Measurements from ENCODE around the gene CCNJL.
A peak's percentile ranks its signal among the peaks of the same experiment; 100 is the strongest.

Gene CCNJL

DNA sequence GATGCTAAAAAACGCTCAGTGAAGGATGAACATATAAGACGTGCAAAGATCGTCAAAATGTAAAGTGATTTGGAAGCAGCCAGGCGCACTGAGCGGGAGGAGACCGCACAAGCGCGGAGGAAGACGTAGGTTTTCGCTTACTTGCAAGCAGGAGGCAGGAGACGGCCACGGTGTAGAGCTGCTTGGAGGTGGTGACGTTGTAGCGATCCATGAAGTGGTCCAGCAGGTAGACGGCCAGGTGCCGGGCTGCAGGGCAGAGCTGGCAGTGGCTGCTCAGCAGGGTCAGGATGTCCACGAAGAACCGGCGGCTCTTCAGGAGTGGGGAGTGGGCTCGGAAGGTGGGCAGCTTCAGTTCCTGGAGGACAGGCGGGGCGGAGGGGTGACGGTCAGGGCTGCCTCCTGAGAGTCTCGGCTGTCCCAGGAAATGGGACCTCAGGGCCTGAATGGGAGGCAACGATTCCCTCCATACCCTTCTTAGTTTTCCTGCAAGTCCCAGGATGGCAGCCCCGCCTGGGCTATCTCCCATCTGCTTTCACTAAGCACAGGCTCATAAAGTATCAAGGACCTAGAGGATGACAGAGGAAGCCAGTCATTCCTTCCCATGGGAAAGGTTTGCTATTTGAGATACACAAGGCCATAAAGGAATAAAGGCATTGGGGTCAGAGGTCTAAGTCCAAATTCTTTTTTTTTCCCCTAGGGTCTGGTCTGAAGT lies 31.8 kb downstream of the CCNJL start:
- DNase-seq = no peak
- no peak overlapping the region for H3K4me3 ChIP-seq (ENCODE audit: low read depth, low read length)
- TF ChIP-seq, protein P1, sequence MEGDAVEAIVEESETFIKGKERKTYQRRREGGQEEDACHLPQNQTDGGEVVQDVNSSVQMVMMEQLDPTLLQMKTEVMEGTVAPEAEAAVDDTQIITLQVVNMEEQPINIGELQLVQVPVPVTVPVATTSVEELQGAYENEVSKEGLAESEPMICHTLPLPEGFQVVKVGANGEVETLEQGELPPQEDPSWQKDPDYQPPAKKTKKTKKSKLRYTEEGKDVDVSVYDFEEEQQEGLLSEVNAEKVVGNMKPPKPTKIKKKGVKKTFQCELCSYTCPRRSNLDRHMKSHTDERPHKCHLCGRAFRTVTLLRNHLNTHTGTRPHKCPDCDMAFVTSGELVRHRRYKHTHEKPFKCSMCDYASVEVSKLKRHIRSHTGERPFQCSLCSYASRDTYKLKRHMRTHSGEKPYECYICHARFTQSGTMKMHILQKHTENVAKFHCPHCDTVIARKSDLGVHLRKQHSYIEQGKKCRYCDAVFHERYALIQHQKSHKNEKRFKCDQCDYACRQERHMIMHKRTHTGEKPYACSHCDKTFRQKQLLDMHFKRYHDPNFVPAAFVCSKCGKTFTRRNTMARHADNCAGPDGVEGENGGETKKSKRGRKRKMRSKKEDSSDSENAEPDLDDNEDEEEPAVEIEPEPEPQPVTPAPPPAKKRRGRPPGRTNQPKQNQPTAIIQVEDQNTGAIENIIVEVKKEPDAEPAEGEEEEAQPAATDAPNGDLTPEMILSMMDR (IDR thresholded peaks at IDR 0.05; ENCODE audit: low read depth, low read length) = no peak
- no peaks in the 10 kb centered on the region for H3K27me3 ChIP-seq (ENCODE audit: insufficient read depth, low read depth, severe bottlenecking)
- no peaks in the 10 kb centered on the region; the same call in 1 of the 2 replicates for H3K36me3 ChIP-seq
- no peaks in the 10 kb centered on the region for H3K9me3 ChIP-seq (ENCODE audit: severe bottlenecking)
- peak overlapping the region; percentile 72 for H3K27ac ChIP-seq

DNA sequence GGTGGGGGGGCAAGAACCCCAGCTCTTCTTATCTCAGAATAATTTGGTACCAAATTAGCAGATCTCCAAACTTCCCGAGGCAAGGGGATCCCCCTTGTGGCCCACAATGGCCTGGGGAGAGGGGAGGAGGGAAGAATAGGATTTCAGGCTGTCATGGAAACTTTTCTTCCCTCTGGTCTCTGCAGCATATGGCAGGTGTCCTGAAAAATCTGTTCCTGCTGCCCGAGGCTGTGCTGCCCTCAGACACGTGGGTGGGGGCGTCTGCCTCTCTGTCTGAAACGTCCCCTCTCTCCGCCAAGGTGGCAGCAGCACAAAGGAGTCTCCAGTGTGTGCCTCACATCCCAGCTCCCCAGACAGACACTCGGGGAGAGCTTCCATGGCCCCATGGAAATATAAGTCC lies 34.0 kb downstream of the CCNJL start:
- DNase-seq = peak; percentile 79
- TF ChIP-seq, protein P1 (IDR thresholded peaks at IDR 0.05; ENCODE audit: low read depth, low read length) = no peak
- H3K27ac ChIP-seq = peak overlapping the region; percentile 72
- H3K36me3 ChIP-seq = no peaks in the 10 kb centered on the region; the same call in 1 of the 2 replicates
- no peak overlapping the region for H3K4me3 ChIP-seq (ENCODE audit: low read depth, low read length)
- H3K9me3 ChIP-seq (ENCODE audit: severe bottlenecking) = no peaks in the 10 kb centered on the region
- no peaks in the 10 kb centered on the region for H3K27me3 ChIP-seq (ENCODE audit: insufficient read depth, low read depth, severe bottlenecking)

DNA sequence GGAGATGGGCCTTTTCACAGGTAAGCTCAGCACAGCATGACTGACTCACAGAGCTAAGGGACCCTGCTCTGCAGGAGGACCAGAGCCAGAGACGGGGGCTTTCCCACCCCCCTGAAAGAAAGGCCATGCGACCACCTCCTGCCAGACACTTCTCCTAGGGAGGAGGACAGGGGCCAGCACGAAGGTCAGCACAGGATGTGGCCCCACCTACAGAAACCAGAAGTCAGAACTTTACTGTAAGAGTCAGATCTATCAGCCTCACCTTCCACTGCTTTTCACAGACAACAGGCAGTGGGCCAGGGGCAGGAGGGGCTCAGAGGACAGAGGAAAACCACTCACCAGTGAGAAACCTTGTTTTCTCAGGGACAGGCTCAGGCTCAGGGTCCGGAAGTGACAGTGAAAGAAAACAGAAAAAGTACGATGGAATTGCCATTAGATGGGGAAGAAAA lies 37.9 kb downstream of the CCNJL start:
- Histone ChIP-seq H3K27me3 (ENCODE audit: insufficient read depth, low read depth, severe bottlenecking) (no peaks in the 10 kb centered on the region), H3K9me3 (ENCODE audit: severe bottlenecking) (no peaks in the 10 kb centered on the region), H3K27ac (no peak overlapping the region), H3K36me3 (no peaks in the 10 kb centered on the region; the same call in 1 of the 2 replicates), H3K4me3 (ENCODE audit: low read depth, low read length) (no peak overlapping the region)
- TF ChIP-seq, protein P1 (IDR thresholded peaks at IDR 0.05; ENCODE audit: low read depth, low read length) = no peak
- DNase-seq = no peak

DNA sequence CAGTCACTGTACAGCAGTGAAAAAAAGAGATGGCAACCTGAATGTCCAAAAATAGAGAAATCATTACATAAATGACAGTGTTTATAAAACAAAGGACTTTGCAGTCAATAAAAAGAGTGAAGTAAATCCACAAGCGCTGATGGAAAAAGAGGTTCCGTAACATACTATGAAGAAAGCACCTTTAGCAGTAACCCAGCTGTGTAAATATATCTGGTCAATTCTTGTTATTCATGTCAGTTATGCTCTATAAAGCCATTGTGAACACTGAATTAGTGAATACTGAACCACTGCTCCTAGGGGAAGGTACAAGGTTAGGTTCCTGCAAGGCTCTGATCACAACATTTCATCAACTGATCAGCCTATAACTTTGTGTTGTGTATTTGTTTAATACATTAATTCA lies 39.5 kb downstream of the CCNJL start:
- H3K9me3 ChIP-seq (ENCODE audit: severe bottlenecking) = no peaks in the 10 kb centered on the region
- TF ChIP-seq, protein P1 (IDR thresholded peaks at IDR 0.05; ENCODE audit: low read depth, low read length) = no peak
- no peak overlapping the region for H3K4me3 ChIP-seq (ENCODE audit: low read depth, low read length)
- DNase-seq = no peak
- no peaks in the 10 kb centered on the region for H3K27me3 ChIP-seq (ENCODE audit: insufficient read depth, low read depth, severe bottlenecking)
- no peak overlapping the region for H3K27ac ChIP-seq
- H3K36me3 ChIP-seq = peaks cover 2% of the 10 kb centered on the region

DNA sequence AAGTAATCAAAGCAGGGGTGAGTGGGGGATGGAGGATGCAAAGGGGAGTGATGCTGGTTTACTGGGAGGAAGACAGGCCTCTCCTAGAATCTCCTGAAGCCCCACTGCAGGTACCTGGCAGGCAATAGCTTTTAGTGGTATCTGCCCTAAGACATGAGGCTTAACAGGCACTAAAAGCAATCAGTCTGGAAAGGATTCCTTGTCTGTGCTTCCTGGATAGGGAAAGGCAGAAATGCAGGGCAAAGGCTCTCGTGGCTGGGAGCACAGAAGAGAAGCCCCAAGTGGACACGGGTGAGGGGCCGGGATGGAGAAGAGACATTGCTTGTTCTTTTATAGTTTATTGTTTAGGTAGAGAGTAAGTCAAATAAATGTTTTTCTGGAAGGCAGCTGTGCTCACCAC lies 40.1 kb downstream of the CCNJL start:
- Histone ChIP-seq H3K27ac (no peak overlapping the region; the same call in 1 of the 2 replicates), H3K9me3 (ENCODE audit: severe bottlenecking) (no peaks in the 10 kb centered on the region), H3K36me3 (peaks cover 2% of the 10 kb centered on the region), H3K27me3 (ENCODE audit: insufficient read depth, low read depth, severe bottlenecking) (no peaks in the 10 kb centered on the region), H3K4me3 (ENCODE audit: low read depth, low read length) (no peak overlapping the region)
- DNase-seq = no peak
- TF ChIP-seq, protein P1 (IDR thresholded peaks at IDR 0.05; ENCODE audit: low read depth, low read length) = no peak

DNA sequence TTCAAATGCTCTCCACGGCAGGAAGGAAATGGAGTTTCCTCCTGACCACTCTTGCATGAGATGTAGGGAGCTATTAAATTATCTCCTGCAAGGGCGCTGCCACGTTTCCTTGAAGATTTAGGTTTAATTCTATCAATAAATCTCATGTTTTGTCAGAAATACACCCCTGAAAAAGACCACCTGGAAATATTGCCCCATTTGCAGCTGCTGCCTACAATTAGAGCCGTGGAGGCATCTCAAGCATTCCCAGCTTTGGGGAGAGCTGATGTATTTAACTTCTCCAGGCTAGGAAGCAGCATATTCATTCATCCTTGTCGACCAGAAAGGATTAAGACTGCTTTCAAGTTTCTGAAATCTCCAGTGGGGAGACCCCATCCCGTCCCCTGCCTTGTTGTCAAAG lies 40.5 kb downstream of the CCNJL start:
- TF ChIP-seq, protein P1 (IDR thresholded peaks at IDR 0.05; ENCODE audit: low read depth, low read length) = no peak
- Histone ChIP-seq H3K27me3 (ENCODE audit: insufficient read depth, low read depth, severe bottlenecking) (no peaks in the 10 kb centered on the region), H3K9me3 (ENCODE audit: severe bottlenecking) (no peaks in the 10 kb centered on the region), H3K4me3 (ENCODE audit: low read depth, low read length) (no peak overlapping the region), H3K36me3 (peaks cover 2% of the 10 kb centered on the region), H3K27ac (peak overlapping the region; percentile 41)
- DNase-seq = no peak
